Hematopoietic multipotent progenitor cell treated with erythropoietin and hydrocortisone succinate and interleukin-3 and kit ligand, for 17 days (in vitro differentiated cells): ENCODE data around the gene BIN1.

Source experiments
- DNase-seq: peaks from one replicate; pipeline ENCODE4 v3.0.0-alpha.2; 2015; ENCODE audit warnings: low spot score

Gene BIN1

DNA sequence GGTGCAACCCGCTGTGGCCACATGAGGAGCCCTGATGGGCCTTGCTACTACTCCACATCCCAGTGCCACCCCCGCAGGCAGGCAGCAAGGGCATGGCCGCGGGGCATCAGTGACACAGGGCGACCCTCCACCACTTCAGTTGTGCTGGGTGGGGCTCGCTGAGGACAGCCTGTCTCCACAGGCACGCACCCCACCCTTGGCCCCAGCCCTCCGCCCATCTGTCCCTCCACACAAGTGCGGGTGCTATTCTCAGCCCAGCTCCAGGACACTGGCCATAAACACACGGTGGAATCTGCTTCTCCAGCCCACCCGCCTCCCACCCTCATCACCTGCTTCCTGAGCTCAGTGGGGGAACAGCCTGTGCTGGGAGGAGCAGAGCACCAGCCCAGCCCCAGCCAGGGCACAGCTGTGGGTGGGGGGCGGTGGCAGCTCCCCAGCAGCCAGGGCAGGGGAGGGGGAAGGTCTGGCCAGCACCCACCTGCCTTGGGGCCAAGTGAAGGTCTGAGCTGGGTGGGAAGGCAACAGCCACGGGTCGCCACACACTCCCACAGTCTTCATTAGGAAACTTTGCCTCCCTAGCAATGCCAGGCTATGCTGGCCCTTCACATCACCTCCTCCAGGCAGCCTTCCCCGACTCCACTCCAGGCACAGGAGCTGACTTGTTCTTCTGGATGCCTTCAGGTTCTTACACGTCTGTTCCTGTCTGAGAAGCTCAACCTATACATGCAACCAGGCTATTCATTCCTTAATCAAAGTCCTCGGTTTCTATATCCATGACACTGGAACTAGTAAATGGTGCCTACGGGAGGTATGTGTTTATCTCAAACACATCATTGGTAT lies 16.5 kb downstream of the BIN1 start:
- no peak for DNase-seq

DNA sequence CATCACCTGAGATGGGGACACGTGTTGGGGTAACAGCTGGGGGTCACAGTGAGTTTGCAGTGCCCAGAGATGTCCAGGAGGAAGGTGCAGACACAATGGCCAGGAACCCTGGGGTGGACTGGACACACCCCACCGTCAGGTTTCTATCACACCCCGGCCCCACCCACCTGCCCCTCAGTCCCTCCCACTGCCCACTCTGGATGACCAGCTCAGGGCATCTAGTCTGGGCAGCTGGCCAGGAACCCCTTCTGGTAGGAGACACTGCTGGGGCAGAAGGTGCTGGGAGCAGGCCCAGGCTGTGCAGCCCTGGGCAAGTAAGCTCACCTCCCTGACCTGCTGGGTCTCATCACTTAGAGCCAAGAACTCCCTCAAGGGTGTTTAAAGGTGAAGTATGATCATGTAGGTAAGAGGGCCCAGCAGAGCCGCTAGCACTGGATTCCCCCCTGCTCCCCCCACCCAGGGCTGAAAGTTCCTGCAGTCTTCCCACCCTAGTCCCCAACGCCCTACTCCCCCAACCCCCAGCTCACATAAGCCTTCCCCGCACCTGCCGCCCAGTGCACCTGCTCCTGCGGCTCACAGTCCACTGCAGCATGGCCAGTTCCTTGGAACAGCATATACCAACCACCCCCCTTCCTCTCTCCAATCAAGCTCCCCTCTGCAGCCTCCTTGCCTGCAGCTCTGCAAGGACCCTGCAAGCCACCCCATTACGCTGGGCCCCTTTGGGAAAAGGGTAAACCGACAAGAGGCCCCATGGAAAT lies 17.3 kb downstream of the BIN1 start:
- no peak for DNase-seq

DNA sequence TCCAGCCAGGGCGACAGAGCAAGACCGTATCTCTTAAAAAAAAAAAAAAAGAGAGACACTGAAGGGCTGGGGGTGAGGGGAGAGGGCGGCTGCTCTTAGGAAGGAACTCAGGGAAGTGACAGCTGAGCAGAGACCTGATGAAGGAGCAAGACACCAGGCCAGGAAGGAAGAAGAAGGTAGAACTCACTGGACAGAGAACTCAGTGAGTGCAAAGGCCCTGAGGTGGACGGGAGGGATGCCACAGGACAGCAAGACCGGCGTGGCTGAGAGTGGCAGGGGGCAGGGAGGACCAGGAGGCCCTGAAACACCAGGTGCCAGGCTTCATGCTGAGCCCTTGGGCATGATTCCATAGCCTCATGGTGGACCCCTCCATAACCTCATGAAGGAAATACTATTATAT lies 18.2 kb downstream of the BIN1 start:
- no peak for DNase-seq

DNA sequence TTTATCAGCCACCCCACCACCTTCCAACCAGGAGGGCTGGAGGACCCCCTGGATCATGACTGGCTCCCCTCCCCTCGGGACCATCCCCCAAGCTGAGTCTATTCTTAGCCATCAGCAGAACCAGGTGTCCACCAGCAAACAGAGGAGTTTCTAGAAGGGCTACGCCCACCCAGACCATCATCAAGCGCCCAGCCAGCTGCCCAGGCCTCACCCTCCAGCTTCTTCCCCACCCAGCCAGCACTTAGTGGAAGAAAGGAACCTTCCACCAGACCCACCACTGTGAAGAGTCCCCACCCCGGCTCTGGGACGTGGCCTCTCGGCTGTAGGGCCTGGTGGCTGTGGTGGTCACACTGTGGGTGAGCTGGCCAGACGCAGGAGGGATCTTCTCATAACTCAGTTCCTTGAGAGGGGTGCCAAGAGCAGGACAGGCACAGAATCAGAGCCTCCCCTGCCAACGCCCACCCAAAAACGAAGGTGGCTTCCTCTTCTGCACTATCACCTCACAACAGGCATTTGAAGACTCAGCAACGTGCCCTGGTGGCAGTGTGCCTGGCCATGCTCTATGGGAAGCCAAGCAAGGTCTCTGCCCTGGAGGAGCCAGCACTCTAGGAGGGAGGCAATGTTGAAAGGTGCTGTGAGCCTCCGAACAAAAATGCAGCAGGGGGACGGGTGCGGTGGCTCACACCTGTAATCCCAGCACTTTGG lies 19.0 kb downstream of the BIN1 start:
- DNase-seq, result no peak

DNA sequence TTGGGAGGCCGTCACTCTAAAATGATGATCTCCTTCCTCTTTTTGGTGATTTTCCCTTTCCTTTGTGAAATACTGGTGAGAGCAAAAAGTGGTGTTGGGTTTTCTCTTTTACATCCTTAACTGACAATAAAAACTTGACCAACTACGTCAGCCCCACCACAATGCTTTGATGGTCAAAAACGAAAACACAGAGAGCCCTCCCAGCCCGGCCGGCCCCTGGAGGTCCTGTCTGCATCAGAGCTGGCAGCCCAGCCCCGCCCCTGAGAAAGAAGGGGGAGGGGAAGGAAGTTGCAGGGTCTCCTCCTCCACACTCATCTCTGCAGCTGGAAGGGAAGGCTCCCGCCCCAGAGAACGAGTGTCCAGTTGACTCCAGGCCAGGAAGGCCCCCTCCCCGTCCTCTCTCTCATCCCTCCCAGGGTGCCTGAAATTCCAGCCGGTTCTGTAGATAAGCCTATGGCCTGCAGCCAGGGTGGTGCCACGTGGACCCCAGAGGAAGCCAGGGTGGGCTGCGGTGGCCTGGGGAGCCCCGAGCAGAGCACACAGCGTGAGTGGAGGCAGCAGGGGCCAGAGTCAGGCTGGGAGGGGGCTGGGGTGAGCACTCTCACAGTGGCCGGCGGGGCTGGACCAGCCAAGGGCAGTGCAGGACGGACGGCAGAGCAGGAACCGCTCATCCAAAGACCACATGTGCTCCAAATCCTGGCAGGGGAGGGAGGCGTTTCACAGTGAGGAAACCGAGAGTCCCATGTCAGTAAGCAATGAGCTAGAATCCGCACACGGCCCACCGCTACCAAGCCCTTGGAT lies 19.8 kb downstream of the BIN1 start:
- no peak for DNase-seq

DNA sequence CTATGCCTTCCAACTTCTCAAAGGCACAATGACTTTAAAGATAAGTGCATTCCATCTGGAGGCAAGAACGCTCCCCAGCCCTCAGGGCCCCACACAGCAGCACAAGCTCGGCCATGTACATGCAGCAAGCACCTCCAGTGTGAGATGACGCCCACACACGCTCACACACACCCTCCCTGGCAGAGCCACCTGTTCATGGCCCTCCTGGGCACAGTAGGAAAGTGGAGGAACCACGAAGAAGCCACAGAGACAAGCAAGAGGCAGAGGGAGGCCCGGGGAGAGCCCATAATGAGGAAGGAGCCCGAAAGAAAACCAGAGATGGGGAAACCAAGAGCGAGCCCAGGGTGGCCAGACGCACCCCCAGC lies 21.7 kb downstream of the BIN1 start:
- no peak for DNase-seq

DNA sequence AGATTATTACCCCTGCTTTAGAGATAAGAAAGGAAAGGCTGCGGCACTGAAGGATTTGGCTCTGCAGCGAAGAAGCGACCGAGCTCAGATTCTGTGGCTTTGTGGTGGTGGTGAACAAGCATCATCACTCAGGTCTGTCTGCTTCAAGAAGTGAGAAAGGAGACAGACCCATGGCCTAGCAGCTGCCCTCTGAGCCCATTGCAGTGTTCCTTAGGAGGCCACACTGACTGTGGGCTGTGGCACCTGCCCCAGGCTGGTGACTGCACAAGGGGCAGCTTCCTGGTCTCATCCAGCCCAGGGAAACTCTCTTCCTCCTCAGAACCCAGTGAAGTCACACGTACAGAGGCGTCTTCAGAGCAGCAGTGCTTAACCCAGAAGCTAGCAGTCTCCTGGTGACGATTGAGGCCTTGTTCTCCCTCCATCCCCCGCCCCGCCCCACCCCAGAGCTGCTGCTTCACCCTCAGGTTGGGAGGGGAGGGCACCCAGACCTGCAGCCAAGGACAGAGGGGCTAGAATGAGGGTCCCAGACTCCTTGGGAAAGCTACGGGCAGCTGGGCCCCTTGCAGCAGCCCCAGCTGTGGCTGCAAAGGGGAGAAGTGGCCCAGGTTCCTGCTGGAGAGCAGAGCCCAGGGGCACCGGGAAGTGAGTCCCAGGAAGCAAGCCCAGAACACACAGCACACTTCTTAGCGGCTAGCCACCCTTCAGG lies 22.2 kb downstream of the BIN1 start:
- no peak for DNase-seq

DNA sequence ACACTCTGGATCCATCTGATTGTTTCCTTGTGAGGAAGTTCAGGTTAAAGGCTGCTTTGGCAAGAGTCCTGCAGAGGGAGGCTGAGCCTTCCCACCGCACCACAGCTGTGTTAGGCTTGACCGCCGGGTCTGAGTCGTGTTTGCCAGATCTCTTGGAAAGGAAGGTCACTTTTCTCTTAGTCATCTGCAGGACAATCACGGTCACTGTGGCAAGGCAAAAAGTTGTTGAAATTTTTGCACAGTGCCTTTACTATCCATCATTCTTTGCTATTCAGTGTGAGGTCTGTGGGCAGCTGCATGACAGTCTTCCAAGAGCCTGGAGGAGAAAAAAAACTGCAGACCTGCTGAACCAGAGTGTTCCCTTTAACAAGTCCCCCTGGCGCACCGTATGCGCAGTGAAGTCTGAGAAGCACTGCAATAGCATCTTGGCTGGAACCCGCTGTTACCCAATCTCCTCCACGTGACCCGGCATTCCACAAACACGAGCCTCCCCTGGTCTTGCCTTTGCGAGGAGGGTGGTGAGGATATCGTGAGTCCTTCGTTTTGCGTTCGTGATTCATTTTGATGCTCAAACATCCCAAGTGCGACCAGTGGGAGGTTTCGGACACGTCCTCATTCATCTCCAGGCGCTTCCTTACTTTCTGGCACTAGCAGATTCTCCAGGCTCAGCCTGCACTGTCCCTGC lies 23.0 kb downstream of the BIN1 start:
- DNase-seq, result no peak

DNA sequence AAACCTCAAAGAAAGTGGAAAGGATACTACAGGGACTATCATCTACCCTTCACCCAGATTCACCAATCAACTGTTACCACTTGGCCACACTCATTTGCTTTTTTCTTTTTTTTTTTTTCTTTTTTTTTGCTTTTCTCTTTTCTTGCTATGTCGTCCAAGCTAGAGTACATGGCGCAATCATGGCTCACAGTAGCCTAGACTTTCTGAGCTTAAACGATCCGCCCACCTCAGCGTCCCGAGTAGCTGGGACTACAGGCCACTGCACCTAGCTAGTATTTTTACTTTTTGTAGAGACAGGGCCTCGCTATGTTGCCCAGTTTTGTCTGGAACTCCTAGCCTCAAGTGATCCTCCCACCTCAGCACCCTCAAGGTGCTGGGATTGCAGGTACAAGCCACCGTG lies 24.0 kb downstream of the BIN1 start:
- no peak for DNase-seq

DNA sequence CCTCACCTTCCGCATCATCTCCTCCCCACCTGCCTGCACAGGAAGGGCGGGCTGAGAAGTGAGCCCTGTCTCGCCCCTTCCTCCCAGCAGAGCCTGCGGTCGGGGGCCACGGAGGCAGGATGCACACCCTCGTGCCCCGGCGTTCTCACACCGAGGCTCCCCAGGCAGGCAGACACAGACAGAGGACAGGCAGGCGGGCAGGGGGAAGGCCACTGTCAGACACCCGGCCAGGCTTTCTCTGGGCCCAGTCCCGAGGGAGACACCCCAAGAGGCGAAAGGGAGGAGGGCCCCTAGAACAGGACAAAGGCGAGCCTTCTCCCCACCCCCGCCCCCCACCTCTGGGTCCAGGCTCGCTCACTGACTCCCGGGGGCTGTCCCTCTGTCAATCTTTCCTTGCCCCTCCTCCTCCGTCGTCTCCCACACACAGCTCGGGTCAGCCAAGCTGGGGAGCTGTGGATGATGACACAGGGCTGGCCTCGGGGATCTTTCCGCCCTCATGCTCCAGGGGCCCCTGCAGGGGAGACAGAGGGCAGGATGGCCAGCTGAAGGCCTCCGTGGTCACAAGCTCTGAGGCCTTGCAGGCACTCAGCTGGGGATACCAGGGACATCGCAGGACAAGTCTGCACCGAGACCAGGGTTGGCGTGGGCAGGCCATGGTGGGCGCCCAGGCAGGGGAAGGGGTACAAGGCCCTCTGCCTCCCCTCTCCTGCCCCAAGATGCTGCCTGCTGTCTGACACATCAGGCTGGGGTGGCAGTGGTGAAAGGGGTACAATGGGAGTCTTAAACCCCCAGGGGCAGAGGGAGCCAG lies 24.9 kb downstream of the BIN1 start:
- no peak for DNase-seq

DNA sequence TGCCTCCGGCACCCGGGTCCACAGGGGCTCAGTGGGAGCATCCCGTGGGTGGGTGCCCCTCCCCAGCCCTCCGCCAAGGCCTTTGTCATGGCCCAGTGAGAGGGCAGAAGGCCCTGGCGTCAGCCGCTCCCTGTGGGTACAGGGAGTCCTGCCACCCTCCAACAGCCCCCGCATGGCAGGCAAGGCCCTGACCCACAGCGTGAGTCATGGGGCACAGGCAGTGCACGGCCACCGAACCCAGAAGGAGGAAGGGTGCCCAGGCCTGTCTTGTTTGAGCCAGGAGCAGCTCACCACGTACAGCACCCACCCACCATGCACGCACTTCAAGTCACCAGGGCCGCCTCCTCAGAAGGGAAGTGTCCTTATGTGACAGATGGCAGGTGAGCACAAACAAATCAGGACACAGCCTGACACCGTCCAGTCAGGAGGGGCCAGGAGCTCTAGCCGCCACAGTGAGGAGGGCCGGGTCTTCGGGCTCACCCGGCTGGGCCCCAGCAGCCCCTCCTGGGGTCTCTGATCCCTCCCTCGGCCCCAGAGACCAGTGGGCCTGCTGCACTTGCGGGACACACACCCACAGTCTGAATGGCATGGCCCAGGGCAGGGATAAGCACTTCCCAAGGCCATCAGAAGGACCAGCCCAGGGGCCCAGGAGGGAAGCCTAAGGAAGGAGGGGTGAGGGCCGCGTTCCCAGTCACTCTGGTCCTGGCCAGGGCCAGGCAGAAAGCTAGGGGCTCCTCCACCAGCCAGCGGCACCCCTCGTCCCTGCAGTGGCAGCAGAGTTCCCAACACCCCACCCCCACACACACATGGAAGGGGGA lies 25.8 kb downstream of the BIN1 start:
- DNase-seq, result no peak

DNA sequence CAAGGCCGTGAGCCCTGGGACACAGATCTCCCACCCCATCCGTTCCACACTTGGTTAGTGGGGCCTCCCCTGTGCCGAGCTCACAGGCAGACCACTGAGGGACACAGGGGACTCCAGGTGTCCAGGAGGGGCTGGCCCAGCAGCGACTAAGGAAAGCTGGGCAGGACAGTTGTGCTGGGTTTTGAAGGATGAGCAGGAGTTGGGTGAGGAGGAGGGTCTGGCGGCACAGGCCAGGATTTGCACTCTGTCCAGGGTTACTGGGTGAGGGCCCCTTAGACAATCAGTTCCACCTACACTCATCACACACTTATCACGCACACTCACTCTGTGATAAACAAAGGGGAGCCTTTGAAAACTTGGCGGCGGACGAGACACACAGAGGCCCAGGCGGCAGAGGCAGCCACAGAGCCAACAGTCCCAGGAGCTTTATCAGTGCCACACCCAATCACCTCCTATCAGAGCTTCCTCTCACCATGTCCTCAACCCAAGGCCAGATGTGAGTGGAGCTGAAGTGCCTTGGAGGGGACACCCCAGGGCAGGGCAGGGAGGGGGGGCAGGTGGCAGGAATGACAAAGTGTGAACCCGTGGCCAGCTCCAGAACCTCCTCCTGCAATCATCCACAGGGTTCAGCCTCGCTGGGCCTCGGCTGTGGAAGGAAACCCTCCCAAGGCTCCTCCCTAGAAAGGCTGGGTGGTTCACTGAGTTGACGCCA lies 26.6 kb downstream of the BIN1 start:
- no peak for DNase-seq

DNA sequence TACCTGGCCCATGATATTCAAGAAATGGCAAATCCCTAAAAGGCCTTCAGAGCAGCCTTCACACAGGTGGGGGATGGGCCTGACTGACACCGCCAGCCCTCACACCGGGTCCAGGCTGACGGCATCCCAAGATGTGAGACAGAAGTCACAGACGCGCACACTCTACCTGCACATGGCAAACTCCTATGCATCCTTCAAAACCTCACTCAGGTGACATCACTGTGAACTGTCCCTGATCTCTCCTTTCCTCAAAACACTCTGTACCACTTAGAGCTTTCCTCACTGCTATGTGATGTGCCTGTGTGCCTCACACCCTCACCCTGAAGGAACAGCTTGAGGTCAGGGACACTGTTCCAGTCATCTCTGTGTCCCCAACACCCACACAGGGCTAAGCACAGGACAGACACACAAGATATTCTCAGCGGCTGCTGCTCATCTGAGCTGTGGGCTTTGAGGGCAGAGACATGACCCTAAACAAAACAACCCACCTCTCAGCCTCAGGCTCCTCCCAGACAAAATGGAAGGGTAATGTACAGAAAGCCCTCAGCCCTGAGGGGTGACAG lies 27.5 kb downstream of the BIN1 start:
- DNase-seq, result no peak

DNA sequence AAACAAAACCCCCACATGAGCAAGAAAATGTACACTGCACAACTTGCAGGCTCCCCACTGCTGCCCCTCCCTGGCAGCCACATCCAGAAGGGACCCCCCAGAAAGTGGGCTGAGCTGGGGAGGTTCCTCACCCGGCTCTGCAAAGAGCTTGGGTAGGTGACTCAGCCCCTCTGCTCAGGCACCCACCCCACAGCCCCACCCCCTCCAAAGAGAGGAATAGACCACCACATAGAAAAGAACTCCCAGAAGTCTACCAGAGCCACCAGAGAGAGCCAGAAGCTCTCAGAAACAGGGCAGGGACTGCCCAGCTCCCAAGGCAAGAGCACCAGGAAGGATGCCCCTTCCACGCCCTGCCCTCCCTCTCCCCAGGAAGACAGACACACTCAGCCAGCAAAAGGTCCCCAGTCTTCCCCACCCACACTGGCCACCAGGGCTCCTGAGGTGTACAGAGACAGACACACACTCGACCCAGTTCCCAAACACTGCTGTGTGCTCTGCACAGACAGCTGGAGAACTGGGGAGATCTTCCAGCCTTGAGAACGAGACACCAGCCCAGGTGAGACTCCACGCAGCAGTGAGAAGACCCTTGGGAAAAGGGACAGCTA lies 28.2 kb downstream of the BIN1 start:
- DNase-seq, result no peak

DNA sequence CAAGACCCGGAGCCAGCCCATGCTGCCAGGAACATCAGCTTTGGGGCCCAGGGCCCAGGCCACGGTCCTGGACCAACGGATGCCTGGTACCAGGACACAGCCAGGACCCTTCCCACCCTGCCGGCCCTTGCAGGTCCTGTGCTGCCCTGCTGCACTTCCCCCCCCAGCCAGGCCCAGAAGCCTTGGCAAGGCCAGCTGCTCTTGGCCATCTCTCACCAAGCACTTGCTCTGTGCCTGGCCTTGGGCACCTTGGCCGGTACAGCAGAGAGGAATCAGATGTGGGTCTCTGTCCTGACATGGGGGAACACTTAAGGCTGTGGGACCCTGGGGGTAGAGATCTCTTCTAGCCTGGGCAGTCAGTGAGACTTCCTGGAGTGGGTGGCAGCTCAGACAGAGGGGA lies 28.9 kb downstream of the BIN1 start:
- DNase-seq, result no peak

DNA sequence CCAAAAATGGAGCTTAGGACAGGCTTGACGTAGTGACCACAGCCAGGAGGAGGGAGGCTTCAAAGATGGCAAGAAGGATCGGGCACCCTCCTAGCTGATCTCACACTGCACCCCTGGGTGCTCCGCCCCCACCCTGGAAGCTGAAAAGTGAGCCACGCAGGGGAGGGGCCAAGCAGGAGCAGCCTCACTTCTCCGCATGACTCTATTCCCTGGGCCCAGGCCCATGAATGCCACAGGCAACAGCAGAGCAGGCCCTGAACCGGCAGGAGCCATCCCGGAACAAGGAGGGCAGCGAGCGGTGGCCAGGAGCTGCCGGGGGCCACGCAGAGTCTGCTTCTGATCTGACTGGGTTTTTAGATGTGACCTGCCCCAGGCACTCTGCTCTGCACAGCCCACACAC lies 30.0 kb downstream of the BIN1 start:
- no peak for DNase-seq

DNA sequence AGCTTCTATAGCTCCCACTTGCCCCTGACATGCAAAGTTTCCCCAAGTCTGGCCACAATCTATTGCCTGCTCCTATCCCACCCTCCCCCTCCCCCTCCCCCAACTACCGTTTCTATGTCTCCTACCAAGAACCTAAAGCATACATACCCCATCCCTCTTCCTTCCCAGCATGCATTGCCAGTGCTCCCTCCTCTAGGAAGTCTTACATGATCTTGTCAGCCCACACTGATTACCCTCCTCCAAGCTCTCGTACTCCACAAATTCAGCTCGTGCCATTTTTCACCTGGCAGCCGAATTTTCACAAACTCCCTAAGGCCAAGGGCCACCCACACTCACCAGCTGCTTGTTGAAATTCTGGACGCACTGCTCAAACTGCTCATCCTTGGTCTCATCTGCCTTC lies 30.7 kb downstream of the BIN1 start:
- no peak for DNase-seq

DNA sequence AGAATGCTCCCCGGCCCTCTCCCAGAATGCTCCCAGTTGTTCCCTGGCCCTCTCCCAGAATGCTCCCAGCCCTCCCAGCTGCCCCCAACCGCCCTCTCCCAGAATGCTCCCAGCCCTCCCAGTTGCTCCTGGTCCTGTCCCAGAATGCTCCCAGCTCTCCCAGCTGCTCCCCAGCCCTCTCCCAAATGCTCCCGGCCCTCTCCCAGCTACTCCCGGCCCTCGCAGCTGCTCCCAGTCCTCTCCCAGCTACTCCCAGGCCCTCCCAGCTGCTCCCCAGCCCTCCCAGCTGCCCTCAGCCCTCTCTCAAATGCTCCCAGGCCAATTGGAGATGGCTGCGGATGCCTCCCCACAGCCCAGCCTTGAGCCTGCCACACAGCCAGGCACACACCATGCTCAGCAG lies 31.1 kb downstream of the BIN1 start:
- DNase-seq, result no peak
